Progenitor cell of endocrine pancreas (in vitro differentiated cells): ENCODE measurements around the gene SIM1. TPM values are rescaled to one million over a fixed set of nuclear protein-coding genes. Genes with fewer than 3 reads are reported as not detected.

Experiments used
- DNase-seq: peaks from one replicate; pipeline ENCODE4 v3.0.0; 2021; ENCODE audit warnings: low spot score; ENCODE audit not compliant: unreplicated experiment
- H3K27ac Mint-ChIP-seq: 2 replicates; pipeline ENCODE4 v1.8.0; 2021; ENCODE audit warnings: mild to moderate bottlenecking, moderate library complexity, mixed read lengths
- H3K27me3 Mint-ChIP-seq: 2 replicates; pipeline ENCODE4 v1.8.0; 2021; ENCODE audit warnings: mixed read lengths
- H3K36me3 Mint-ChIP-seq: 2 replicates; pipeline ENCODE4 v1.8.0; 2022; ENCODE audit warnings: mixed read lengths; ENCODE audit not compliant: insufficient read depth
- H3K4me1 Mint-ChIP-seq: 2 replicates; pipeline ENCODE4 v1.8.0; 2021; ENCODE audit warnings: low read depth, mixed read lengths
- H3K4me3 Mint-ChIP-seq: 2 replicates; pipeline ENCODE4 v1.8.0; 2021; ENCODE audit warnings: low read depth, mild to moderate bottlenecking, moderate library complexity, mixed read lengths
- H3K9me3 Mint-ChIP-seq: 2 replicates; pipeline ENCODE4 v1.8.0; 2021; ENCODE audit warnings: low read depth, mixed read lengths
- total RNA-seq: library from RNA; stranded (reverse); gene quantifications from 2 replicates; pipeline ENCODE4 v1.2.1, GENCODE V29; 2021
- TF ChIP-seq, protein P1 (sequence below): fragments of 200-600 bp; sonication (generic); IDR thresholded peaks from one replicate; pipeline ENCODE4 v1.5.0; 2021; ENCODE audit warnings: antibody characterized with exemption, mild to moderate bottlenecking; ENCODE audit not compliant: unreplicated experiment

The SIM1 gene
- total RNA-seq, 1 donor from 2014 or later, result 6.9 TPM

DNA sequence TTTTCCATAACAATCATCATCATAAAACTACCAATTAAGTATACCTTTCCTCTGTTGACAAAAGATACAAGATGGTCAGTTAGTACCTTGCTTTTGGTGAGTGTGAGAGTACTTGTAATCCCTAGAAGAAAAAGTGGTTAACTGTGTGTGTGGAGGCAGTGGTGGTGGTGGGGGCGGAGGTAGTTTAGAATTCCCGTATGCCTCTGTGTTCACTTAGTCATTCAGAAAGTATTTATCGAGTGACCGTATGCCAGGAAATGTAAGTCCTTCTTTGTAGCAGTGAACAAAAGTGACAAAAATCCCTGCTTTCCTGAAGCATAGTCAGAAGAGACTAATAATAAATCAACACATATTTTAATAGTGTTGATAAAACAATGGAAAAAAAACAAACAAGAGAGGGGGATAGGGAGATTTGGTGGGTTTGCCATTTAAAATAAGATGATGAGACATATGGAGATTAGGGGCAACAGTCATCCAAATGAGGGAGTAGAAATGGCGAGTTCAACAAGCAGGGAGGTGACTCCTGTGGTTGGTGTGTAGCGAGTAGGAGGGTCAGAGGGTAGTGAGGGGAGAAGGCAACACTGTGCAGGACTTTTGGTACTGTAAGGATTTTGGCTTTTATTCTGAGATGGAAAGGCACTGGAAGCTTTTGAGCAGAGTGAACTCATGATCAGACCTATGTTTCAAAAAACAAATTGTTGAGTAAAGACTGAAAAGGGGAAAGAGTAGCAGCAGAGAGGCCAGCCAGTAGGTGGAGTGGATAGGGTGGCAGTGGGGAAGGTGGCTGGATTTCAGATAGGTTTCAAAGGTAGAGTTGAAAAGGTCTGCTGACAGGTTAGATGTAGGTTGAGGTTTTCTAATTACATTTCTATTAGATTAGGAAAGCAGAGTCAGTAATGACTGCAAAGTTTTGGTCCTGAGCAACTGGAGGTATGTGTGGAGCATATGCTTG, 40.3 kb upstream of the SIM1 start:
- Mint-ChIP-seq H3K27ac (no peak overlapping the region), H3K36me3 (peaks cover 5% of the 10 kb centered on the region), H3K9me3 (peaks cover under 1% of the 10 kb centered on the region), H3K4me1 (peaks cover 2% of the 10 kb centered on the region), H3K4me3 (no peak overlapping the region), H3K27me3 (no peaks in the 10 kb centered on the region)
- no peak for DNase-seq
- TF ChIP-seq, protein P1, sequence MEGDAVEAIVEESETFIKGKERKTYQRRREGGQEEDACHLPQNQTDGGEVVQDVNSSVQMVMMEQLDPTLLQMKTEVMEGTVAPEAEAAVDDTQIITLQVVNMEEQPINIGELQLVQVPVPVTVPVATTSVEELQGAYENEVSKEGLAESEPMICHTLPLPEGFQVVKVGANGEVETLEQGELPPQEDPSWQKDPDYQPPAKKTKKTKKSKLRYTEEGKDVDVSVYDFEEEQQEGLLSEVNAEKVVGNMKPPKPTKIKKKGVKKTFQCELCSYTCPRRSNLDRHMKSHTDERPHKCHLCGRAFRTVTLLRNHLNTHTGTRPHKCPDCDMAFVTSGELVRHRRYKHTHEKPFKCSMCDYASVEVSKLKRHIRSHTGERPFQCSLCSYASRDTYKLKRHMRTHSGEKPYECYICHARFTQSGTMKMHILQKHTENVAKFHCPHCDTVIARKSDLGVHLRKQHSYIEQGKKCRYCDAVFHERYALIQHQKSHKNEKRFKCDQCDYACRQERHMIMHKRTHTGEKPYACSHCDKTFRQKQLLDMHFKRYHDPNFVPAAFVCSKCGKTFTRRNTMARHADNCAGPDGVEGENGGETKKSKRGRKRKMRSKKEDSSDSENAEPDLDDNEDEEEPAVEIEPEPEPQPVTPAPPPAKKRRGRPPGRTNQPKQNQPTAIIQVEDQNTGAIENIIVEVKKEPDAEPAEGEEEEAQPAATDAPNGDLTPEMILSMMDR, result no peak

DNA sequence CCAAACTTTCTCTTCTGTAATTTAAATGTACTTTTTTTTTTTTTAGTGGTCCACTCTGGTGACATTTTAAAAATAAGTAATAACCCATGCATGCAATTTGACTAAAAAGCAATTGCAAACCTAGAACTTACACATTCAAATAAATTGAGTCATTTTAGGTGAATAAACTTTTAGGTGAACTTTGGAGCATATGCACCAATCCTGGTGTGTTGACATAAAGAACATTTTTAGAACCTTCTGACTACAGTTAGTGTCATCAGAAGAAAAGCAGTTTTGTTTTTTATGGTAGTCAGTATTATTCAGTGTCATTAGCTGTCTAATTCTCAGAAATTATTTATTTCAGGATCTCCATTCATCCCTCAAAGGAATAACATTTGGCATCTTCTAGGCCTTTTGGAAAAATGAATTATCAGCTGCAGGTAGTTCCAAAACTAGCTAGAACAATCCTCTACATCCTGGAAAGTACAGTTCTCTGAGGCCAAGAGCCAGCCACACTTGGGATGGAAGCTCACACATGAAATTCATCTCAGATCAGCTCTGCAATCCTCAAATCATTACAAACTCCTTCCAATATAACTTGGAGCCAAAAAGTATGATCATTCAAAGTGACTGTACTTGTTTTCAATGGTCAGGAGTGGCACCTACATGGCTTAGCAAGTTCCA, 38.5 kb upstream of the SIM1 start:
- DNase-seq, result no peak
- TF ChIP-seq, protein P1, result no peak
- peaks cover 2% of the 10 kb centered on the region for H3K4me1 Mint-ChIP-seq
- H3K9me3 Mint-ChIP-seq, result peaks cover 6% of the 10 kb centered on the region
- no peaks in the 10 kb centered on the region for H3K27me3 Mint-ChIP-seq
- H3K36me3 Mint-ChIP-seq, result no peaks in the 10 kb centered on the region
- no peak overlapping the region for H3K4me3 Mint-ChIP-seq
- H3K27ac Mint-ChIP-seq, result no peak overlapping the region

DNA sequence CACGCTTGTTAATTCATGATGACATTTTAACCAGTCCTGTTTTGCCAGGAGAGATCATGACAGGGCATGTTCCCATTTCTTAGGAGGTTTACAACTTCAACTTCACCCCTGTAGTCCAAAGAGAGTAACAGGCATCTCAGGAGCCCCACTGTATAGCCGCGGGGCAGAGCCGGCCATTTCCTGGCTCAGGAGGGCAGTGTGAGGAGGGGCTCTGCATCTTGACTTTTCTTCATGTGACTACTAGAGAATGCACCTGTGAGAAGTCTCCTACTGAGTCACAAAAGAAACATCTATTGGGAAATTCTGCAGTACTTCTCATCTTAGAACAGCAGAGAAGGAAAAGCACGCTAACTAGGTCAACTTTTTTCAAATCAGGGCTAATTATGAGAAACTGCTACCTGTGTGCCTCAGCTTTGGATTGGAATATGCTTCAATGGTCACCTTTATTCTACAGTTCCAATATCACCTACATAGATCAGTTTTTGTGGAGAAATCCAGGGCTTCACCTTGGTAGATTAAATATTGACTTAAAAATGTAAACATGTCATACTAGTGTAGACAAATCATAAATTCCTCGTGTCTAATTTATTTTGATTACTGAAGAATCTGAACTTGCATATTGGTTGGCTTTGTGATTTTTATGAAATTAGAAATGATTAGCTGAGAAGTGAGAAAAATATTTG, 28.6 kb upstream of the SIM1 start:
- Mint-ChIP-seq H3K4me3 (no peak overlapping the region), H3K27ac (no peak overlapping the region), H3K9me3 (peaks cover 19% of the 10 kb centered on the region), H3K27me3 (no peaks in the 10 kb centered on the region), H3K4me1 (peaks cover 22% of the 10 kb centered on the region), H3K36me3 (peaks cover 4% of the 10 kb centered on the region)
- TF ChIP-seq, protein P1, result no peak
- no peak for DNase-seq

DNA sequence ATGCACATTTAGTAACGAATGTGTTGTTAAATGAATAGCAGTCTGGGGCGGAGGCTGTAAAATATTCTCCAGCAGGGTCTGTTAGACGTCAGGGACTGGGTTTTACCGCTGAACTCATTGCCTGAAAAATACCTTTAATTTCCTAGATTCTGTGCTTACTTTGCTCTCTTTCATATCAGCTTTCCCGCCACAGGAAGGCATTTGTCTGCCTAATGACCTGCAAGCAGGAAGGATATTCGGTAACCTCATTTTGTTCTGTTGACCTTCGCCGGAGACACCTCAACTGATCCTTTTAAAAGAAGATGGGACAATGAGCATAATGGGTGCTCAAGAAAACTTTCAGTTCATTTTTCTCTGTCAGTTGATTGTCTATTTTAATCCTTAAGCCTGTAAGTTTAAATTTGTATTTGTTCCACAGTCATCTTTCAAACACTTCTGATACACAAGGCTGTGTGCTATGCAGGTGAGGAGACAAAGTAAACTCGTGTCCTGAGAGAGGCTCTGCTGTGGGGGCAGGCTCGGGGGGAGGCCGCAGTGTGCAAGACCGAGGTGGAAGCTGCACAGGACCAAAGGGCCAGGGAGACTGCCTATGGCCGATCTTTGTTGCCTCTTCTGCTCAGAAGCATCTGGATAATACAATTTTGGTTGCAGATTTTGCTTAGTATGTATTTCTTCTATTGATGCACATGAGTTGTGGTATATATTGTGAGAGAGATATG, 27.4 kb upstream of the SIM1 start:
- Mint-ChIP-seq H3K4me3 (peak overlapping the region; percentile 4), H3K9me3 (peaks cover 15% of the 10 kb centered on the region), H3K4me1 (peaks cover 22% of the 10 kb centered on the region), H3K36me3 (peaks cover 4% of the 10 kb centered on the region), H3K27me3 (no peaks in the 10 kb centered on the region), H3K27ac (peak overlapping the region; percentile 75)
- no peak for DNase-seq
- TF ChIP-seq, protein P1, result no peak
